ACC112 (cell line): Measurements from ENCODE around the gene BOC.

ENCODE experiments used
- H2AFZ ChIP-seq: fragments of 200-600 bp; sonication (generic); one replicate; pipeline ENCODE4 v1.6.0; 2017; ENCODE audit warnings: antibody characterized with exemption, low read length; ENCODE audit not compliant: unreplicated experiment
- H3K27ac ChIP-seq: fragments of 200-600 bp; sonication (generic); 2 replicates; pipeline ENCODE4 v1.5.1; 2014; ENCODE audit warnings: low read depth, mild to moderate bottlenecking, antibody characterized with exemption, low read length, moderate library complexity
- H3K27me3 ChIP-seq: fragments of 200-600 bp; sonication (generic); 2 replicates; pipeline ENCODE4 v1.6.1; 2014; ENCODE audit warnings: mild to moderate bottlenecking, antibody characterized with exemption, low read length, moderate library complexity, mixed read lengths; ENCODE audit not compliant: insufficient read depth
- H3K36me3 ChIP-seq: fragments of 200-600 bp; sonication (generic); 2 replicates; pipeline ENCODE4 v1.6.1; 2016; ENCODE audit warnings: mild to moderate bottlenecking, antibody characterized with exemption, low read length, moderate library complexity, mixed read lengths; ENCODE audit not compliant: insufficient read depth
- H3K4me1 ChIP-seq: fragments of 200-600 bp; sonication (generic); one replicate; pipeline ENCODE4 v1.6.1; 2016; ENCODE audit warnings: low read length, mixed read lengths; ENCODE audit not compliant: insufficient read depth, unreplicated experiment, control insufficient read depth
- H3K4me3 ChIP-seq: fragments of 200-600 bp; sonication (generic); 2 replicates; pipeline ENCODE4 v1.5.1; 2014; ENCODE audit warnings: mild to moderate bottlenecking, low read depth, low read length
- H3K79me2 ChIP-seq: fragments of 200-600 bp; sonication (generic); one replicate; pipeline ENCODE4 v1.6.0; 2016; ENCODE audit warnings: low read length; ENCODE audit not compliant: control insufficient read depth, unreplicated experiment, insufficient read depth

The BOC gene

GRCh38 chr3:113310960-113311359, 99.6 kb downstream of the BOC start:
- Histone ChIP-seq H3K27ac (no peak overlapping the region), H3K4me3 (no peak overlapping the region), H3K36me3 (peaks cover 8% of the 10 kb centered on the region; the same call in 1 of the 2 replicates), H2AFZ (no peak overlapping the region), H3K27me3 (no peaks in the 10 kb centered on the region), H3K79me2 (no peaks in the 10 kb centered on the region), H3K4me1 (no peaks in the 10 kb centered on the region)

- no peaks in the 10 kb centered on the region for H3K27me3 ChIP-seq
- no peak overlapping the region for H3K4me3 ChIP-seq
- H3K36me3 ChIP-seq: peaks cover 8% of the 10 kb centered on the region; the same call in 1 of the 2 replicates
- H3K27ac ChIP-seq: no peak overlapping the region
- H3K79me2 ChIP-seq: no peaks in the 10 kb centered on the region
- no peak overlapping the region for H2AFZ ChIP-seq
- no peaks in the 10 kb centered on the region for H3K4me1 ChIP-seq
These were observed 101.1 kb downstream of the BOC start for GRCh38 chr3:113312416-113312815.

- Histone ChIP-seq H2AFZ (no peak overlapping the region), H3K4me3 (no peak overlapping the region), H3K4me1 (no peaks in the 10 kb centered on the region), H3K27me3 (no peaks in the 10 kb centered on the region), H3K27ac (no peak overlapping the region), H3K36me3 (peaks cover 8% of the 10 kb centered on the region; the same call in 1 of the 2 replicates), H3K79me2 (no peaks in the 10 kb centered on the region)
These were observed 103.6 kb downstream of the BOC start for GRCh38 chr3:113314923-113315322.

GRCh38 chr3:113329757-113330156, 118.4 kb downstream of the BOC start:
- H3K36me3 ChIP-seq: 0 out of 2 replicates have a peak, but pooled peaks cover 4% of the 10 kb centered on the region
- H3K27ac ChIP-seq: no peak overlapping the region
- no peaks in the 10 kb centered on the region for H3K79me2 ChIP-seq
- H3K4me1 ChIP-seq: no peaks in the 10 kb centered on the region
- H3K27me3 ChIP-seq: no peaks in the 10 kb centered on the region
- H2AFZ ChIP-seq: no peak overlapping the region
- no peak overlapping the region for H3K4me3 ChIP-seq

GRCh38 chr3:113330742-113331141, 119.4 kb downstream of the BOC start:
- H2AFZ ChIP-seq: no peak overlapping the region

GRCh38 chr3:113331187-113331586, 119.8 kb downstream of the BOC start:
- Histone ChIP-seq H3K4me3 (no peak overlapping the region), H3K36me3 (no peaks in the 10 kb centered on the region), H2AFZ (no peak overlapping the region), H3K79me2 (no peaks in the 10 kb centered on the region), H3K27ac (no peak overlapping the region), H3K27me3 (no peaks in the 10 kb centered on the region), H3K4me1 (no peaks in the 10 kb centered on the region)

More at GRCh38 chr3:113330742-113331141, 119.4 kb downstream of the BOC start:
- Histone ChIP-seq H3K36me3 (0 out of 2 replicates have a peak, but pooled peaks cover 3% of the 10 kb centered on the region), H3K27ac (no peak overlapping the region), H3K79me2 (no peaks in the 10 kb centered on the region), H3K27me3 (no peaks in the 10 kb centered on the region), H3K4me3 (no peak overlapping the region), H3K4me1 (no peaks in the 10 kb centered on the region)
